HCT116 (cell line): Measurements from ENCODE around the gene ALX3. TPM values are rescaled to one million over a fixed set of nuclear protein-coding genes. Genes with fewer than 3 reads are reported as not detected.
A peak's percentile ranks its signal among the peaks of the same experiment; 100 is the strongest.

Source experiments
- ATAC-seq: fragments of 200-7000 bp; cut with Tn5 transposase; 2 replicates; pipeline ENCODE4 v1.9.1; 2020; ENCODE audit warnings: mild to moderate bottlenecking, moderate library complexity
- BruUV-seq: library from RNA; stranded (reverse); fragments of 400-500 nt; replicated peaks from 2 replicates; lab custom pipeline; 2021; lab: Mats Ljungman, UMichigan
- CTCF ChIA-PET: fragments of 300-600 bp; sonication (Branson Sonifier 250); formaldehyde crosslinking; loops from one replicate; lab custom pipeline; 2021; ENCODE audit warnings: antibody characterized with exemption; lab: Charles Lee
- POLR2A ChIA-PET: fragments of 300-600, 350-600 bp; sonication (Branson Sonifier 250); formaldehyde crosslinking; loops from one replicate; lab custom pipeline; 2021; ENCODE audit warnings: antibody characterized with exemption; lab: Charles Lee
- RAD21 ChIA-PET, 2 experiments: fragments of 300-600 bp; sonication (Branson Sonifier 250); formaldehyde crosslinking; loops; one replicate each; lab custom pipeline; 2023; ENCODE audit warnings: low total read pairs in 2 of 2; ENCODE audit not compliant: uncharacterized antibody in 2 of 2, unreplicated experiment in 2 of 2, low non-redundant PET in 1 of 2; lab: Charles Lee
- DNase-seq: peaks from one replicate; pipeline ENCODE4 v3.0.0-alpha.2; 2010; ENCODE audit warnings: low read depth, low spot score
- H2AFZ ChIP-seq: fragments of 200-600 bp; shearing (Covaris generic), sonication (generic); 2 replicates; pipeline ENCODE4 v1.6.1; 2017; ENCODE audit warnings: low read depth, mixed run types, mixed read lengths, antibody characterized with exemption, low read length; ENCODE audit not compliant: poor library complexity, severe bottlenecking
- H3K27ac ChIP-seq: 2 replicates; pipeline ENCODE4 v1.5.1; 2012; ENCODE audit warnings: low read depth, low read length
- H3K27me3 ChIP-seq: fragments of 200-600 bp; sonication (generic); 2 replicates; pipeline ENCODE4 v1.6.1; 2016; ENCODE audit warnings: mixed run types, low read length, mixed read lengths; ENCODE audit not compliant: insufficient read depth
- H3K36me3 ChIP-seq, 2 experiments: fragments of 200-500 bp in 1 of 2; fragments of 200-600 bp in 1 of 2; sonication (Bioruptor generic) in 1 of 2; sonication (generic) in 1 of 2; 2 replicates each; pipeline versions ENCODE4 v1.5.1 to v1.6.1; 2014 to 2016; ENCODE audit warnings: low read length in 2 of 2, inconsistent platforms in 1 of 2, mixed read lengths in 1 of 2, mixed run types in 1 of 2; ENCODE audit not compliant: insufficient read depth in 2 of 2, control insufficient read depth in 1 of 2
- H3K4me1 ChIP-seq, 2 experiments: fragments of 200-600 bp in 1 of 2; sonication (generic) in 1 of 2; 2 replicates each; pipeline versions ENCODE4 v1.5.1 to v1.6.1; 2012 to 2017; ENCODE audit warnings: low read length in 2 of 2, inconsistent platforms in 1 of 2, mild to moderate bottlenecking in 1 of 2, mixed read lengths in 1 of 2, mixed run types in 1 of 2, moderate library complexity in 1 of 2; ENCODE audit not compliant: insufficient read depth in 2 of 2, control insufficient read depth in 1 of 2
- H3K4me2 ChIP-seq: fragments of 200-600 bp; sonication (generic); 2 replicates; pipeline ENCODE4 v1.6.1; 2017; ENCODE audit warnings: mixed run types, low read length, mixed read lengths
- H3K4me3 ChIP-seq, 2 experiments: fragments of 200-600 bp in 1 of 2; sonication (generic) in 1 of 2; replicated peaks in 1 of 2; 2 replicates each; pipeline ENCODE4 v1.5.1; 2011 to 2016; ENCODE audit warnings: low read length in 2 of 2, control low read depth in 1 of 2, low read depth in 1 of 2, mild to moderate bottlenecking in 1 of 2, mixed read lengths in 1 of 2, mixed run types in 1 of 2
- H3K79me2 ChIP-seq: fragments of 200-600 bp; sonication (generic); 2 replicates; pipeline ENCODE4 v1.6.1; 2017; ENCODE audit warnings: mild to moderate bottlenecking, mixed run types, low read length, moderate library complexity, mixed read lengths; ENCODE audit not compliant: insufficient read depth
- H3K9ac ChIP-seq: fragments of 200-600 bp; sonication (generic); 2 replicates; pipeline ENCODE4 v1.6.1; 2016; ENCODE audit warnings: low read length, mixed read lengths
- H3K9me2 ChIP-seq: fragments of 200-600 bp; sonication (generic), shearing (Covaris generic); 2 replicates; pipeline ENCODE4 v1.6.1; 2017; ENCODE audit warnings: mixed run types, mild to moderate bottlenecking, moderate library complexity; ENCODE audit not compliant: insufficient read depth
- H3K9me3 ChIP-seq, 2 experiments: fragments of 200-500 bp in 1 of 2; fragments of 200-600 bp in 1 of 2; sonication (Bioruptor generic) in 1 of 2; sonication (generic) in 1 of 2; 2 replicates each; pipeline ENCODE4 v1.6.1; 2014 to 2017; ENCODE audit warnings: low read length in 2 of 2, mixed read lengths in 2 of 2, inconsistent platforms in 1 of 2, low read depth in 1 of 2, mild to moderate bottlenecking in 1 of 2, mixed run types in 1 of 2, moderate library complexity in 1 of 2; ENCODE audit not compliant: control insufficient read depth in 1 of 2, insufficient read depth in 1 of 2
- H4K20me1 ChIP-seq: fragments of 200-600 bp; sonication (generic), shearing (Covaris generic); 2 replicates; pipeline ENCODE4 v1.6.1; 2017; ENCODE audit warnings: mixed run types, mild to moderate bottlenecking, moderate library complexity; ENCODE audit not compliant: insufficient read depth
- CBX3 ChIP-seq: IDR thresholded peaks from 2 replicates; pipeline ENCODE4 v1.6.1; 2012; ENCODE audit warnings: low read depth
- CEBPB ChIP-seq: IDR thresholded peaks from 2 replicates; pipeline ENCODE4 v1.6.1; 2012; ENCODE audit warnings: low read depth
- EGR1 ChIP-seq: IDR thresholded peaks from 2 replicates; pipeline ENCODE4 v1.6.1; 2012; ENCODE audit warnings: low read depth
- ELF1 ChIP-seq: IDR thresholded peaks from 2 replicates; pipeline ENCODE4 v1.6.1; 2012; ENCODE audit warnings: low read depth, borderline replicate concordance
- EZH2 ChIP-seq: fragments of 200-600 bp; sonication (generic); IDR thresholded peaks from 2 replicates; pipeline ENCODE4 v1.6.1; 2017; ENCODE audit warnings: antibody characterized with exemption, mixed run types
- EZH2phosphoT487 ChIP-seq: fragments of 200-600 bp; IDR thresholded peaks from 2 replicates; pipeline ENCODE4 v1.6.1; 2018; ENCODE audit warnings: antibody characterized with exemption, borderline replicate concordance
- FOSL1 ChIP-seq: IDR thresholded peaks from 2 replicates; pipeline ENCODE4 v1.6.1; 2012; ENCODE audit warnings: low read depth
- JUND ChIP-seq: IDR thresholded peaks from 2 replicates; pipeline ENCODE4 v1.6.1; 2012
- MAX ChIP-seq: IDR thresholded peaks from 2 replicates; pipeline ENCODE4 v1.6.1; 2012
- POLR2A ChIP-seq: IDR thresholded peaks from 2 replicates; pipeline ENCODE4 v1.7.0; 2011; ENCODE audit warnings: borderline replicate concordance; ENCODE audit not compliant: insufficient read depth, insufficient read length; ENCODE audit errors: extremely low read depth
- POLR2AphosphoS5 ChIP-seq: IDR thresholded peaks from 2 replicates; pipeline ENCODE4 v1.6.1; 2011; ENCODE audit warnings: mild to moderate bottlenecking, low read depth, low read length, moderate library complexity
- RAD21 ChIP-seq: IDR thresholded peaks from 2 replicates; pipeline ENCODE4 v1.6.1; 2012; ENCODE audit warnings: low read depth, mild to moderate bottlenecking
- REST ChIP-seq: IDR thresholded peaks from 2 replicates; pipeline ENCODE4 v1.6.1; 2012; ENCODE audit warnings: low read depth
- SP1 ChIP-seq: IDR thresholded peaks from 2 replicates; pipeline ENCODE4 v1.6.1; 2012; ENCODE audit warnings: low read depth
- SRF ChIP-seq: IDR thresholded peaks from 2 replicates; pipeline ENCODE4 v1.6.1; 2012; ENCODE audit warnings: low read depth
- TCF7L2 ChIP-seq: IDR thresholded peaks from 2 replicates; pipeline ENCODE4 v1.7.0; 2011; ENCODE audit warnings: borderline replicate concordance, inconsistent platforms; ENCODE audit not compliant: insufficient read depth, insufficient read length; ENCODE audit errors: extremely low read depth
- YY1 ChIP-seq: IDR thresholded peaks from 2 replicates; pipeline ENCODE4 v1.6.1; 2011; ENCODE audit warnings: low read length, low read depth, moderate library complexity, mild to moderate bottlenecking; ENCODE audit not compliant: insufficient replicate concordance; ENCODE audit errors: extremely low read depth
- ZBTB33 ChIP-seq: IDR thresholded peaks from 2 replicates; pipeline ENCODE4 v1.6.1; 2011; ENCODE audit warnings: mild to moderate bottlenecking, low read length, moderate library complexity; ENCODE audit not compliant: insufficient replicate concordance; ENCODE audit errors: extremely low read depth
- ZFX ChIP-seq: fragments of 450-650 bp; IDR thresholded peaks from 2 replicates; pipeline ENCODE4 v1.6.1; 2017
- intact Hi-C: fragments of 100-400 bp; cut with micrococcal nuclease; formaldehyde crosslinking; loops from 2 replicates; pipeline ENCODE4 v1.10.0; 2022
- total RNA-seq: library from RNA; stranded (reverse); gene quantifications from one replicate; pipeline ENCODE4 v1.2.1, GENCODE V29; 2021; ENCODE audit not compliant: unreplicated experiment

ALX3 gene
- total RNA-seq, 1 experiment from 2014 or later, result not detected

GRCh38 chr1:110034451-110035235, 35.8 kb downstream of the ALX3 start, which contains the start of gene STRIP1 (continued):
- peak; percentile 63 for TF ChIP-seq POLR2A
- peak; percentile 100 for TF ChIP-seq YY1
- TF ChIP-seq JUND, result no peak; the same call in 1 of the 2 replicates
- TF ChIP-seq ZFX, result peak; percentile 76
- peak; percentile 47; the same call in 1 of the 2 replicates for TF ChIP-seq SP1
- TF ChIP-seq EGR1, result peak; percentile 97

GRCh38 chr1:110034040-110034450, 36.4 kb downstream of the ALX3 start:
- intact Hi-C loops, result no loop called here
- peak overlapping the region; percentile 91 for H3K9ac ChIP-seq
- H4K20me1 ChIP-seq, result no peaks in the 10 kb centered on the region
- POLR2A ChIA-PET, result interaction anchor here (1.6 kb wide), 1 partner anchor 12 kb away, joined by 4 read pairs; no protein-coding TSS in a partner anchor
- CTCF ChIA-PET, result interaction anchor here (1.2 to 1.4 kb wide), 4 partner anchors 20 to 462 kb away, joined by 5 to 7 read pairs (median 6); no protein-coding TSS in a partner anchor
- H3K79me2 ChIP-seq, result peaks cover 30% of the 10 kb centered on the region
- H3K9me3 ChIP-seq, result no peaks in the 10 kb centered on the region
- peaks cover 8 to 10% of the 10 kb centered on the region in 2 experiments; a peak in 3 of 4 replicates for H3K36me3 ChIP-seq
- H3K4me3 ChIP-seq, result peak overlapping the region; percentile 88 to 89
- no peak for TF ChIP-seq EGR1
- TF ChIP-seq ELF1, result no peak
- TF ChIP-seq MAX, result no peak
- no peak for TF ChIP-seq CEBPB
- no peak for TF ChIP-seq JUND
- TF ChIP-seq TCF7L2, result no peak
- no peak for TF ChIP-seq CBX3
- TF ChIP-seq EZH2phosphoT487, result no peak
- TF ChIP-seq EZH2, result no peak
- no peak for TF ChIP-seq POLR2A
- TF ChIP-seq SRF, result no peak
- TF ChIP-seq ZBTB33, result no peak
- TF ChIP-seq POLR2AphosphoS5, result no peak
- TF ChIP-seq ZFX, result no peak
- no peak for TF ChIP-seq RAD21
- TF ChIP-seq REST, result no peak
- TF ChIP-seq FOSL1, result no peak; the same call in 1 of the 2 replicates
- TF ChIP-seq, all 23 proteins: peak for 0
- H3K9me2 ChIP-seq, result no peaks in the 10 kb centered on the region
- peaks cover 3 to 14% of the 10 kb centered on the region in 2 experiments; a peak in 3 of 4 replicates for H3K4me1 ChIP-seq
- DNase-seq (no peak), ATAC-seq (peak; percentile 5; the same call in 1 of the 2 replicates)
- peak overlapping the region; percentile 77 for H3K4me2 ChIP-seq
- H3K27me3 ChIP-seq, result no peaks in the 10 kb centered on the region
- H2AFZ ChIP-seq, result peak overlapping the region; percentile 92
- BruUV-seq, result no TSS peak
- H3K27ac ChIP-seq, result peak overlapping the region; percentile 48; the same call in 1 of the 2 replicates
- RAD21 ChIA-PET, result no interaction called here
